ENCODE results near the gene CCT5. TPM values are rescaled to one million over a fixed set of nuclear protein-coding genes. Genes with fewer than 3 reads are reported as not detected.

CCT5 gene
- total and polyA plus RNA-seq, 2 donors (not counting 1 experiment from before 2014, with no cell fraction given) = 74.3 to 77.7 TPM

- Histone ChIP-seq H4K20me1 (ENCODE audit: control insufficient read depth, insufficient read depth, low read length, poor library complexity, severe bottlenecking) (peaks cover 39% of the 10 kb centered on the region), H3K4me2 (replicated peaks; ENCODE audit: low read depth, low read length, poor library complexity, severe bottlenecking) (peak overlapping the region; percentile 92), H2AFZ (ENCODE audit: insufficient read depth, low read depth, low read length, poor library complexity, severe bottlenecking) (peak overlapping the region; percentile 99), H3K79me2 (ENCODE audit: control insufficient read depth, insufficient read depth, low read length) (peaks cover 82% of the 10 kb centered on the region), H3K4me1 (ENCODE audit: control insufficient read depth in 2 of 2, insufficient read depth in 2 of 2, low read length in 2 of 2) (peaks cover 27 to 29% of the 10 kb centered on the region in 2 donors), H3K9ac (ENCODE audit: low read length) (peak overlapping the region; percentile 90), H3K4me3 (ENCODE audit: control extremely low read depth in 1 of 5, extremely low read depth in 1 of 5, insufficient read depth in 1 of 5, low read depth in 2 of 5, low read length in 4 of 5) (peak overlapping the region; percentile 79 to 98 (median 87)), H3K36me3 (replicated peaks in 1 of 2; ENCODE audit: control extremely low read depth in 1 of 2, control insufficient read depth in 1 of 2, extremely low read depth in 1 of 2, insufficient read depth in 2 of 2, low read length in 1 of 2) (peaks cover 5 to 9% of the 10 kb centered on the region in 2 experiments), H3K27me3 (replicated peaks in 1 of 4; ENCODE audit: control extremely low read depth in 1 of 4, control insufficient read depth in 3 of 4, insufficient read depth in 4 of 4, low read length in 3 of 4) (no peaks in the 10 kb centered on the region), H3K27ac (ENCODE audit: low read length in 2 of 2) (peak overlapping the region in 1 of 2 donors; percentile 100), H3K9me3 (ENCODE audit: control extremely low read depth in 1 of 3, control insufficient read depth in 2 of 3, insufficient read depth in 1 of 3, low read length in 2 of 3) (no peaks in the 10 kb centered on the region)
- Mint-ChIP-seq H3K4me1 (peaks cover 42% of the 10 kb centered on the region), H3K27ac (peak overlapping the region; percentile 78), H3K27me3 (no peaks in the 10 kb centered on the region), H3K4me3 (peak overlapping the region; percentile 99), H3K9me3 (ENCODE audit: insufficient read depth) (no peaks in the 10 kb centered on the region)
- intact Hi-C loops (cut with micrococcal nuclease) = loop anchor here (1.0 kb wide), 2 partner anchors 102 to 381 kb away; partner anchors contain the start of gene MARCHF6
- TF ChIP-seq EZH2 (IDR thresholded peaks at IDR 0.05; ENCODE audit: borderline replicate concordance, insufficient read depth, low read depth, low read length, poor library complexity, severe bottlenecking) = no peak
- no peak for TF ChIP-seq CTCF (IDR thresholded peaks at IDR 0.05)
- ChIA-PET POLR2A (interaction anchor here (2.6 kb wide), 1 partner anchor 103 kb away, joined by 17 read pairs; the partner anchor contains the start of gene MARCHF6), CTCF (interaction anchor here (0.9 to 1.1 kb wide), 2 partner anchors 33 to 114 kb away, joined by 3 read pairs; no protein-coding TSS in a partner anchor)
- ATAC-seq (ENCODE audit: low read depth) (no peak), DNase-seq (no peak)
- WGBS (ENCODE audit: insufficient coverage) = 0% methylated on average over 18 of the region's 21 CpGs
Observed at GRCh38 chr5:10250806-10251276, 761 bp downstream of the CCT5 start.

GRCh38 chr5:10251405-10251804 lies 1.3 kb downstream of the CCT5 start:
- H3K27ac ChIP-seq (ENCODE audit: low read length in 2 of 2) = peak overlapping the region in 1 of 2 donors; percentile 100

More at GRCh38 chr5:10251405-10251804, 1.3 kb downstream of the CCT5 start:
- Histone ChIP-seq H3K4me3 (ENCODE audit: control extremely low read depth in 1 of 5, extremely low read depth in 1 of 5, insufficient read depth in 1 of 5, low read depth in 2 of 5, low read length in 4 of 5) (peak overlapping the region; percentile 79 to 98 (median 87)), H3K9ac (ENCODE audit: low read length) (peak overlapping the region; percentile 90), H4K20me1 (ENCODE audit: control insufficient read depth, insufficient read depth, low read length, poor library complexity, severe bottlenecking) (peaks cover 45% of the 10 kb centered on the region), H3K27me3 (replicated peaks in 1 of 4; ENCODE audit: control extremely low read depth in 1 of 4, control insufficient read depth in 3 of 4, insufficient read depth in 4 of 4, low read length in 3 of 4) (no peaks in the 10 kb centered on the region), H3K9me3 (ENCODE audit: control extremely low read depth in 1 of 3, control insufficient read depth in 2 of 3, insufficient read depth in 1 of 3, low read length in 2 of 3) (no peaks in the 10 kb centered on the region), H2AFZ (ENCODE audit: insufficient read depth, low read depth, low read length, poor library complexity, severe bottlenecking) (peak overlapping the region; percentile 99), H3K4me1 (ENCODE audit: control insufficient read depth in 2 of 2, insufficient read depth in 2 of 2, low read length in 2 of 2) (peaks cover 27 to 29% of the 10 kb centered on the region in 2 donors), H3K36me3 (replicated peaks in 1 of 2; ENCODE audit: control extremely low read depth in 1 of 2, control insufficient read depth in 1 of 2, extremely low read depth in 1 of 2, insufficient read depth in 2 of 2, low read length in 1 of 2) (peaks cover 6 to 15% of the 10 kb centered on the region in 2 experiments), H3K4me2 (replicated peaks; ENCODE audit: low read depth, low read length, poor library complexity, severe bottlenecking) (peak overlapping the region; percentile 92), H3K79me2 (ENCODE audit: control insufficient read depth, insufficient read depth, low read length) (peaks cover 79% of the 10 kb centered on the region)
- WGBS (ENCODE audit: insufficient coverage) = 17% methylated on average over 1 of the region's 7 CpGs
- Mint-ChIP-seq H3K27me3 (no peaks in the 10 kb centered on the region), H3K27ac (peak overlapping the region; percentile 78), H3K9me3 (ENCODE audit: insufficient read depth) (no peaks in the 10 kb centered on the region), H3K4me1 (peaks cover 42% of the 10 kb centered on the region), H3K4me3 (peak overlapping the region; percentile 99)
- intact Hi-C loops (cut with micrococcal nuclease) = no loop called here
- ChIA-PET CTCF (interaction anchor here (1.0 to 1.1 kb wide), 2 partner anchors 33 to 191 kb away, joined by 3 read pairs; no protein-coding TSS in a partner anchor), POLR2A (interaction anchor here (2.6 kb wide), 1 partner anchor 102 kb away, joined by 17 read pairs; the partner anchor contains the start of gene MARCHF6)
- DNase-seq (no peak), ATAC-seq (ENCODE audit: low read depth) (no peak)
- TF ChIP-seq CTCF (IDR thresholded peaks at IDR 0.05) = no peak
- no peak for TF ChIP-seq EZH2 (IDR thresholded peaks at IDR 0.05; ENCODE audit: borderline replicate concordance, insufficient read depth, low read depth, low read length, poor library complexity, severe bottlenecking)
